Muscle of back (tissue), 11 donors: ENCODE measurements around the gene TRA2B. TPM values are rescaled to one million over a fixed set of nuclear protein-coding genes. Genes with fewer than 3 reads are reported as not detected.
"Not testable (repeated sequence)": the region's sequence is repeated elsewhere in the genome, so short reads cannot be mapped to it uniquely, and the experiment has no call there.

Experiments
- DNase-seq, 3 donors: peaks; one replicate each; pipeline versions ENCODE4 v3.0.0 to v3.0.0-alpha.2; 2013
- polyA plus RNA-seq, 10 donors: library from polyadenylated mRNA; unstranded; fragments of 120-200 nt; gene quantifications; one replicate each; pipeline ENCODE4 v1.2.1, GENCODE V29; 2013; ENCODE audit not compliant: insufficient read length in 10 of 10

Gene TRA2B
- polyA plus RNA-seq, 10 donors: 148 to 205 (median 170) TPM

- DNase-seq: no peak
Observed at GRCh38 chr3:185929192-185930151, 8.3 kb downstream of the TRA2B start.

GRCh38 chr3:185928496-185928895, 9.3 kb downstream of the TRA2B start:
- DNase-seq: no peak

GRCh38 chr3:185927501-185928200, 10.2 kb downstream of the TRA2B start:
- DNase-seq: no peak

- no peak for DNase-seq
Observed at GRCh38 chr3:185926445-185926844, 11.4 kb downstream of the TRA2B start.

GRCh38 chr3:185925353-185925752, 12.5 kb downstream of the TRA2B start:
- DNase-seq: no peak

GRCh38 chr3:185924375-185924774, 13.4 kb downstream of the TRA2B start:
- no peak for DNase-seq

- DNase-seq: no peak
Observed at GRCh38 chr3:185920184-185920583, 17.6 kb downstream of the TRA2B start.

- no peak for DNase-seq
Observed at GRCh38 chr3:185916042-185916833, 21.6 kb downstream of the TRA2B start.

- no peak for DNase-seq
Observed at GRCh38 chr3:185915642-185916041, 22.2 kb downstream of the TRA2B start.

- no peak for DNase-seq
Observed at GRCh38 chr3:185914911-185915629, 22.7 kb downstream of the TRA2B start.

- peak in 1 of 3 donors; percentile 8 for DNase-seq
Observed at GRCh38 chr3:185912929-185913901, 24.6 kb downstream of the TRA2B start.

- DNase-seq: no peak
Observed at GRCh38 chr3:185912512-185912911, 25.3 kb downstream of the TRA2B start.

GRCh38 chr3:185911076-185911448, 26.8 kb downstream of the TRA2B start:
- DNase-seq: not testable (repeated sequence)

GRCh38 chr3:185910322-185911075, 27.3 kb downstream of the TRA2B start:
- not testable (repeated sequence) for DNase-seq

- DNase-seq: not testable (repeated sequence)
Observed at GRCh38 chr3:185909913-185910312, 27.9 kb downstream of the TRA2B start.

GRCh38 chr3:185900228-185900627, 37.6 kb downstream of the TRA2B start:
- DNase-seq: peak in 1 of 3 donors; percentile 68

GRCh38 chr3:185896636-185897035, 41.2 kb downstream of the TRA2B start:
- DNase-seq: no peak

GRCh38 chr3:185887066-185887465, 50.7 kb downstream of the TRA2B start:
- no peak for DNase-seq

- peak in 1 of 3 donors; percentile 7 for DNase-seq
Observed at GRCh38 chr3:185884641-185885040, 53.2 kb downstream of the TRA2B start.
